Panc1 (cell line): ENCODE data around the gene UNC5B. TPM values are rescaled to one million over a fixed set of nuclear protein-coding genes. Genes with fewer than 3 reads are reported as not detected.

Experiments used
- ATAC-seq: fragments of 200-7000 bp; cut with Tn5 transposase; 2 replicates; pipeline ENCODE4 v1.9.1; 2020; ENCODE audit warnings: mild to moderate bottlenecking, moderate library complexity
- BruUV-seq: library from RNA; stranded (reverse); fragments of 400-500 nt; replicated peaks from 2 replicates; lab custom pipeline; 2021; lab: Mats Ljungman, UMichigan
- CTCF ChIA-PET: fragments of 300-600 bp; sonication (Branson Sonifier 250); formaldehyde crosslinking; loops from one replicate; lab custom pipeline; 2022; ENCODE audit warnings: antibody characterized with exemption; lab: Charles Lee
- POLR2A ChIA-PET: fragments of 300-600 bp; sonication (Branson Sonifier 250); formaldehyde crosslinking; loops from one replicate; lab custom pipeline; 2022; ENCODE audit warnings: antibody characterized with exemption; lab: Charles Lee
- DNase-seq: peaks from one replicate; pipeline ENCODE4 v3.0.0-alpha.2; 2010; ENCODE audit warnings: low read depth, low spot score
- H3K27ac ChIP-seq: 2 replicates; pipeline ENCODE4 v1.5.1; 2011; ENCODE audit warnings: mild to moderate bottlenecking, low read length, inconsistent platforms
- H3K27me3 ChIP-seq: fragments of 200-500 bp; sonication (Bioruptor generic); 2 replicates; pipeline ENCODE4 v1.6.0; 2014; ENCODE audit warnings: low read length, inconsistent platforms; ENCODE audit not compliant: control insufficient read depth, insufficient read depth
- H3K36me3 ChIP-seq: fragments of 200-500 bp; sonication (Bioruptor generic); 2 replicates; pipeline ENCODE4 v1.5.1; 2014; ENCODE audit warnings: inconsistent platforms, mild to moderate bottlenecking, low read length, moderate library complexity; ENCODE audit not compliant: control insufficient read depth, insufficient read depth
- H3K4me1 ChIP-seq: 2 replicates; pipeline ENCODE4 v1.5.1; 2011; ENCODE audit warnings: inconsistent platforms, mild to moderate bottlenecking, low read length, moderate library complexity; ENCODE audit not compliant: control insufficient read depth, insufficient read depth
- H3K4me3 ChIP-seq, 2 experiments: 2 replicates each; pipeline ENCODE4 v1.5.1; 2011 to 2012; ENCODE audit warnings: low read depth in 2 of 2, low read length in 2 of 2, mild to moderate bottlenecking in 2 of 2, inconsistent platforms in 1 of 2, moderate library complexity in 1 of 2
- H3K9me3 ChIP-seq: fragments of 200-500 bp; sonication (Bioruptor generic); 2 replicates; pipeline ENCODE4 v1.5.1; 2014; ENCODE audit warnings: low read depth, mild to moderate bottlenecking, inconsistent platforms, low read length, moderate library complexity; ENCODE audit not compliant: control insufficient read depth, insufficient read depth
- CTCF ChIP-seq: fragments of 450-650 bp; IDR thresholded peaks from 2 replicates; pipeline ENCODE4 v1.5.1; 2017; ENCODE audit warnings: mild to moderate bottlenecking
- POLR2AphosphoS5 ChIP-seq: IDR thresholded peaks from 2 replicates; pipeline ENCODE4 v1.6.1; 2012; ENCODE audit warnings: mild to moderate bottlenecking, low read depth, low read length, moderate library complexity
- REST ChIP-seq, 2 experiments: IDR thresholded peaks; 2 replicates each; pipeline ENCODE4 v1.6.1; 2011 to 2012; ENCODE audit warnings: low read depth in 2 of 2, control low read depth in 1 of 2, low read length in 1 of 2, mild to moderate bottlenecking in 1 of 2, moderate library complexity in 1 of 2; ENCODE audit not compliant: insufficient read depth in 1 of 2
- SIN3A ChIP-seq: IDR thresholded peaks from 2 replicates; pipeline ENCODE4 v1.6.1; 2012; ENCODE audit warnings: low read depth, mild to moderate bottlenecking, low read length, moderate library complexity, borderline replicate concordance; ENCODE audit not compliant: insufficient read depth
- TCF7L2 ChIP-seq: IDR thresholded peaks from 2 replicates; pipeline ENCODE4 v1.6.1; 2011; ENCODE audit warnings: mild to moderate bottlenecking, low read depth, low read length, inconsistent platforms
- in situ Hi-C: cut with HindIII; loops from 2 replicates; pipeline ENCODE4 v1.10.0; 2016; ENCODE audit warnings: low sequenced_read_pairs, low pct_unique_long_range_greater_than_20kb
- intact Hi-C: fragments of 100-400 bp; cut with micrococcal nuclease; formaldehyde crosslinking; loops from one replicate; pipeline ENCODE4 v1.10.0; 2022; ENCODE audit not compliant: unreplicated experiment
- total RNA-seq: library from RNA; stranded (reverse); gene quantifications from one replicate; pipeline ENCODE4 v1.2.1, GENCODE V29; 2021; ENCODE audit not compliant: unreplicated experiment

The UNC5B gene
- total RNA-seq, 1 experiment from 2014 or later = 1.1 TPM

- no TSS peak for BruUV-seq
These were observed 23.4 kb downstream of the UNC5B start for GRCh38 chr10:71235808-71236207.

GRCh38 chr10:71236286-71236685 lies 23.9 kb downstream of the UNC5B start:
- H3K4me3 ChIP-seq = no peak overlapping the region
- no TSS peak for BruUV-seq
- in situ Hi-C loops (no loop called here), intact Hi-C loops (no loop called here)
- no peak overlapping the region for H3K27ac ChIP-seq
- H3K4me1 ChIP-seq = no peaks in the 10 kb centered on the region
- TF ChIP-seq REST (IDR thresholded peaks at IDR 0.05; ENCODE audit: insufficient read depth in 1 of 2, low read depth in 2 of 2, low read length in 1 of 2) (no peak), TCF7L2 (no peak), CTCF (no peak), SIN3A (no peak), POLR2AphosphoS5 (no peak)
- no peak for DNase-seq
- no peaks in the 10 kb centered on the region for H3K9me3 ChIP-seq
- no peaks in the 10 kb centered on the region for H3K36me3 ChIP-seq
- POLR2A ChIA-PET = no interaction called here
- no peaks in the 10 kb centered on the region for H3K27me3 ChIP-seq
- no peak for ATAC-seq
- CTCF ChIA-PET = interaction anchor here (0.5 to 1.1 kb wide), 2 partner anchors 9 to 12 kb away, joined by 3 read pairs; no protein-coding TSS in a partner anchor

More at GRCh38 chr10:71235808-71236207, 23.4 kb downstream of the UNC5B start:
- H3K4me3 ChIP-seq = no peak overlapping the region
- no peak overlapping the region for H3K27ac ChIP-seq
- ChIA-PET POLR2A (no interaction called here), CTCF (interaction anchor here (0.5 to 1.1 kb wide), 2 partner anchors 9 to 11 kb away, joined by 3 read pairs; no protein-coding TSS in a partner anchor)
- in situ Hi-C loops (no loop called here), intact Hi-C loops (no loop called here)
- DNase-seq (no peak), ATAC-seq (no peak)
- H3K9me3 ChIP-seq = no peaks in the 10 kb centered on the region
- TF ChIP-seq REST (IDR thresholded peaks at IDR 0.05; ENCODE audit: insufficient read depth in 1 of 2, low read depth in 2 of 2, low read length in 1 of 2) = no peak
- no peak for TF ChIP-seq CTCF
- no peak for TF ChIP-seq POLR2AphosphoS5
- TF ChIP-seq SIN3A = no peak
- no peak for TF ChIP-seq TCF7L2
- no peaks in the 10 kb centered on the region for H3K36me3 ChIP-seq
- H3K4me1 ChIP-seq = no peaks in the 10 kb centered on the region
- no peaks in the 10 kb centered on the region for H3K27me3 ChIP-seq
